Endothelial cell of umbilical vein (primary cell): ENCODE measurements around the gene AHSA1. TPM values are rescaled to one million over a fixed set of nuclear protein-coding genes. Genes with fewer than 3 reads are reported as not detected.

Source experiments
- BruUV-seq: library from RNA; stranded (reverse); fragments of 400-500 nt; replicated peaks from 2 replicates; lab custom pipeline; 2021; lab: Mats Ljungman, UMichigan
- CTCF ChIA-PET: fragments of 300-600, 350-600 bp; sonication (Branson Sonifier 250); formaldehyde crosslinking; loops from one replicate; lab custom pipeline; 2021; ENCODE audit warnings: antibody characterized with exemption, inconsistent platforms; lab: Charles Lee
- POLR2A ChIA-PET: fragments of 300-600, 350-600 bp; sonication (Branson Sonifier 250); formaldehyde crosslinking; loops from one replicate; lab custom pipeline; 2021; ENCODE audit warnings: antibody characterized with exemption, inconsistent platforms; lab: Charles Lee
- DNase-seq: peaks from one replicate; pipeline ENCODE4 v3.0.0-alpha.2; 2011; ENCODE audit warnings: low read depth, low spot score
- FAIRE-seq: peaks from 2 replicates; lab custom pipeline; 2011; peaks lifted over from hg19 to GRCh38; lab: Jason Lieb, UNC
- H2AFZ ChIP-seq: 2 replicates; pipeline ENCODE4 v1.6.0; 2012; ENCODE audit warnings: low read depth, low read length, control low read depth, inconsistent platforms
- H3K27ac ChIP-seq: 2 replicates; pipeline ENCODE4 v1.5.1; 2011; ENCODE audit warnings: low read depth, mild to moderate bottlenecking, control low read depth, low read length, moderate library complexity; ENCODE audit not compliant: insufficient read depth
- H3K27me3 ChIP-seq, 2 experiments: 2 replicates each; pipeline versions ENCODE4 v1.6.0 to v1.6.1; 2011; ENCODE audit warnings: low read length in 2 of 2, mixed read lengths in 1 of 2; ENCODE audit not compliant: control insufficient read depth in 2 of 2, insufficient read depth in 2 of 2
- H3K36me3 ChIP-seq, 2 experiments: 2 replicates in 1 of 2; 3 replicates in 1 of 2; pipeline ENCODE4 v1.5.1; 2011; ENCODE audit warnings: low read length in 2 of 2, mild to moderate bottlenecking in 1 of 2, moderate library complexity in 1 of 2; ENCODE audit not compliant: control insufficient read depth in 2 of 2, insufficient read depth in 2 of 2; ENCODE audit errors: extremely low read depth in 1 of 2
- H3K4me1 ChIP-seq: 3 replicates; pipeline ENCODE4 v1.5.1; 2011; ENCODE audit warnings: mild to moderate bottlenecking, low read length; ENCODE audit not compliant: control insufficient read depth, insufficient read depth; ENCODE audit errors: extremely low read depth
- H3K4me2 ChIP-seq: 2 replicates; pipeline ENCODE4 v1.6.1; 2011; ENCODE audit warnings: low read length, control low read depth, mixed read lengths; ENCODE audit not compliant: insufficient read depth
- H3K4me3 ChIP-seq, 3 experiments: fragments of 200-600 bp in 1 of 3; sonication (generic), shearing (Covaris generic) in 1 of 3; replicated peaks in 1 of 3; 2 replicates each; pipeline ENCODE4 v1.5.1; 2011 to 2016; ENCODE audit warnings: control low read depth in 3 of 3, low read length in 3 of 3, mild to moderate bottlenecking in 2 of 3, inconsistent platforms in 1 of 3, low read depth in 1 of 3, moderate library complexity in 1 of 3; ENCODE audit not compliant: insufficient read depth in 1 of 3
- H3K79me2 ChIP-seq: 2 replicates; pipeline ENCODE4 v1.6.0; 2012; ENCODE audit warnings: low read length, inconsistent platforms; ENCODE audit not compliant: control insufficient read depth, insufficient read depth
- H3K9ac ChIP-seq: replicated peaks from 2 replicates; pipeline ENCODE3; 2011; ENCODE audit warnings: low read length, control low read depth; ENCODE audit not compliant: insufficient read depth; ENCODE audit errors: extremely low read depth
- H3K9me1 ChIP-seq: replicated peaks from 3 replicates; pipeline ENCODE4 v1.6.0; 2011; ENCODE audit warnings: mild to moderate bottlenecking, low read length; ENCODE audit not compliant: control insufficient read depth, insufficient read depth; ENCODE audit errors: extremely low read depth
- H3K9me3 ChIP-seq: replicated peaks from 2 replicates; pipeline ENCODE4 v1.5.1; 2012; ENCODE audit warnings: low read length, inconsistent platforms; ENCODE audit not compliant: control insufficient read depth, insufficient read depth
- H4K20me1 ChIP-seq: replicated peaks from 2 replicates; pipeline ENCODE3; 2011; ENCODE audit warnings: mild to moderate bottlenecking, low read length; ENCODE audit not compliant: control insufficient read depth, insufficient read depth; ENCODE audit errors: extremely low read depth
- CTCF ChIP-seq, 2 donors: IDR thresholded peaks; 1 replicate in 1 of 2; 2 replicates in 1 of 2; pipeline ENCODE4 v1.5.1; 2011; ENCODE audit warnings: low read length in 2 of 2, mild to moderate bottlenecking in 2 of 2, moderate library complexity in 2 of 2, control low read depth in 1 of 2, inconsistent platforms in 1 of 2, low read depth in 1 of 2; ENCODE audit not compliant: insufficient read depth in 1 of 2; ENCODE audit errors: extremely low read depth in 1 of 2
- EZH2 ChIP-seq: IDR thresholded peaks from 2 replicates; pipeline ENCODE4 v1.6.1; 2012; ENCODE audit warnings: borderline replicate concordance, low read depth, mild to moderate bottlenecking, moderate library complexity, low read length, inconsistent platforms; ENCODE audit not compliant: severe bottlenecking
- FOS ChIP-seq: IDR thresholded peaks from 2 replicates; pipeline ENCODE4 v1.6.1; 2011; ENCODE audit warnings: mild to moderate bottlenecking, low read length, moderate library complexity, borderline replicate concordance; ENCODE audit not compliant: insufficient read depth
- GATA2 ChIP-seq: IDR thresholded peaks from 2 replicates; pipeline ENCODE4 v1.7.0; 2011; ENCODE audit warnings: low read depth, mild to moderate bottlenecking, moderate library complexity, mixed read lengths, low read length; ENCODE audit not compliant: insufficient read length, insufficient read depth
- JUN ChIP-seq: IDR thresholded peaks from 2 replicates; pipeline ENCODE4 v1.6.1; 2011; ENCODE audit warnings: borderline replicate concordance, low read depth; ENCODE audit not compliant: insufficient read length, insufficient read depth
- MAX ChIP-seq: IDR thresholded peaks from 2 replicates; pipeline ENCODE4 v1.6.1; 2011; ENCODE audit not compliant: insufficient read depth, insufficient read length
- MYC ChIP-seq: IDR thresholded peaks from one replicate; pipeline ENCODE4 v1.6.1; 2011; ENCODE audit warnings: mild to moderate bottlenecking, low read depth, low read length
- POLR2A ChIP-seq: IDR thresholded peaks from 2 replicates; pipeline ENCODE4 v1.6.1; 2012; ENCODE audit warnings: low read depth, mild to moderate bottlenecking, control low read depth, low read length
- POLR2AphosphoS5 ChIP-seq: IDR thresholded peaks from 2 replicates; pipeline ENCODE4 v1.6.1; 2012; ENCODE audit warnings: low read depth, mild to moderate bottlenecking, control low read depth, low read length, moderate library complexity; ENCODE audit not compliant: insufficient read depth
- dilution Hi-C: fragments of 300-500 bp; cut with MboI; formaldehyde crosslinking; loops from one replicate; pipeline ENCODE4 v1.15.0; 2019; ENCODE audit warnings: low sequenced_read_pairs; ENCODE audit not compliant: extremely low pct_ligation_motif_present
- intact Hi-C: fragments of 100-400 bp; cut with micrococcal nuclease; formaldehyde crosslinking; loops from one replicate; pipeline ENCODE4 v1.10.0; 2022
- polyA plus RNA-seq, 4 experiments: library from polyadenylated mRNA; depleted of rRNA in 3 of 4; stranded (reverse) in 3 of 4; unstranded in 1 of 4; fragments of >200 nt; gene quantifications; 2 replicates each; pipeline versions ENCODE4 v1.2.1 to v1.2.3, GENCODE V29; 2011 to 2012; ENCODE audit warnings: missing spikeins in 1 of 4
- total RNA-seq: library from RNA; stranded (reverse); gene quantifications from 2 replicates; pipeline ENCODE4 v1.2.3, GENCODE V29; 2021

Gene AHSA1
- total and polyA plus RNA-seq, 2 donors (not counting 3 experiments of a cell fraction or from before 2014, with no cell fraction given): 122 to 166 TPM

GRCh38 chr14:77491056-77491455, 33.2 kb downstream of the AHSA1 start:
- FAIRE-seq (no peak), DNase-seq (no peak)
- BruUV-seq: no TSS peak
- Histone ChIP-seq H3K27me3 (no peaks in the 10 kb centered on the region), H2AFZ (no peak overlapping the region), H3K9ac (no peak overlapping the region), H3K27ac (no peak overlapping the region), H4K20me1 (no peaks in the 10 kb centered on the region), H3K36me3 (no peaks in the 10 kb centered on the region), H3K79me2 (no peaks in the 10 kb centered on the region), H3K4me1 (no peaks in the 10 kb centered on the region), H3K9me3 (no peaks in the 10 kb centered on the region), H3K4me2 (no peak overlapping the region), H3K4me3 (no peak overlapping the region), H3K9me1 (no peaks in the 10 kb centered on the region)
- CTCF ChIA-PET: no interaction called here
- POLR2A ChIA-PET: no interaction called here
- TF ChIP-seq MAX (no peak), MYC (no peak), CTCF (IDR thresholded peaks at IDR 0.05; ENCODE audit: extremely low read depth in 1 of 2, insufficient read depth in 1 of 2, low read depth in 1 of 2, low read length in 2 of 2) (no peak), GATA2 (no peak), EZH2 (no peak), POLR2A (no peak), JUN (no peak), POLR2AphosphoS5 (no peak), FOS (no peak)
- dilution Hi-C loops: no loop called here
- intact Hi-C loops: no loop called here
